Neuronal stem cell (in vitro differentiated cells): ENCODE results near the gene FREY1.
A peak's percentile ranks its signal among the peaks of the same experiment; 100 is the strongest.

Experiments used
- DNase-seq: peaks from one replicate; pipeline ENCODE4 v3.0.0-alpha.2; 2013; ENCODE audit warnings: low spot score
- H2AFZ ChIP-seq: one replicate; pipeline ENCODE4 v1.6.1; 2013; ENCODE audit warnings: mild to moderate bottlenecking, low read length, inconsistent platforms
- H2AK5ac ChIP-seq: 2 replicates; pipeline ENCODE4 v1.6.1; 2013; ENCODE audit warnings: low read depth, mild to moderate bottlenecking, inconsistent platforms, low read length, moderate library complexity, mixed read lengths
- H2BK120ac ChIP-seq: 2 replicates; pipeline ENCODE4 v1.6.1; 2013; ENCODE audit warnings: low read depth, mild to moderate bottlenecking, inconsistent platforms, low read length, moderate library complexity, mixed read lengths
- H2BK12ac ChIP-seq: one replicate; pipeline ENCODE4 v1.6.1; 2013; ENCODE audit warnings: low read length, inconsistent platforms
- H2BK15ac ChIP-seq: 2 replicates; pipeline ENCODE4 v1.6.1; 2013; ENCODE audit warnings: mild to moderate bottlenecking, low read length, inconsistent platforms, mixed read lengths
- H2BK5ac ChIP-seq: one replicate; pipeline ENCODE4 v1.6.1; 2013; ENCODE audit warnings: inconsistent platforms, mild to moderate bottlenecking, low read length, moderate library complexity
- H3K14ac ChIP-seq: one replicate; pipeline ENCODE4 v1.6.1; 2013; ENCODE audit warnings: low read length, inconsistent platforms
- H3K18ac ChIP-seq: 2 replicates; pipeline ENCODE4 v1.6.1; 2013; ENCODE audit warnings: low read length, inconsistent platforms
- H3K23ac ChIP-seq: 2 replicates; pipeline ENCODE4 v1.6.1; 2013; ENCODE audit warnings: low read depth, mild to moderate bottlenecking, mixed read lengths, low read length, inconsistent platforms; ENCODE audit not compliant: poor library complexity
- H3K27ac ChIP-seq: replicated peaks from 3 replicates; pipeline ENCODE4 v1.5.1; 2013; ENCODE audit warnings: low read length, inconsistent platforms
- H3K27me3 ChIP-seq, 3 experiments: 2 replicates each; pipeline ENCODE4 v1.6.1; 2013; ENCODE audit warnings: low read length in 3 of 3, mild to moderate bottlenecking in 2 of 3, inconsistent platforms in 1 of 3, low read depth in 1 of 3, mixed read lengths in 1 of 3, moderate library complexity in 1 of 3; ENCODE audit not compliant: control insufficient read depth in 3 of 3, insufficient read depth in 3 of 3
- H3K36me3 ChIP-seq, 2 donors: replicated peaks in 1 of 2; 2 replicates each; pipeline ENCODE4 v1.6.1; 2013; ENCODE audit warnings: low read length in 2 of 2; ENCODE audit not compliant: control insufficient read depth in 2 of 2, insufficient read depth in 2 of 2
- H3K4ac ChIP-seq: 2 replicates; pipeline ENCODE4 v1.6.1; 2013; ENCODE audit warnings: inconsistent platforms, mild to moderate bottlenecking, low read length, moderate library complexity
- H3K4me1 ChIP-seq, 2 donors: 1 replicate in 1 of 2; 2 replicates in 1 of 2; pipeline ENCODE4 v1.6.1; 2013; ENCODE audit warnings: low read length in 2 of 2, low read depth in 1 of 2; ENCODE audit not compliant: control insufficient read depth in 2 of 2, insufficient read depth in 1 of 2
- H3K4me2 ChIP-seq: one replicate; pipeline ENCODE4 v1.6.1; 2013; ENCODE audit warnings: mild to moderate bottlenecking, low read length, inconsistent platforms; ENCODE audit not compliant: insufficient read depth, poor library complexity, severe bottlenecking
- H3K4me3 ChIP-seq, 2 donors: 2 replicates each; pipeline ENCODE4 v1.5.1; 2013; ENCODE audit warnings: low read length in 2 of 2, mild to moderate bottlenecking in 2 of 2, inconsistent platforms in 1 of 2, moderate library complexity in 1 of 2
- H3K79me1 ChIP-seq: one replicate; pipeline ENCODE4 v1.6.1; 2013; ENCODE audit warnings: low read depth, mild to moderate bottlenecking, inconsistent platforms, low read length, moderate library complexity
- H3K9ac ChIP-seq: one replicate; pipeline ENCODE4 v1.6.1; 2013; ENCODE audit warnings: mild to moderate bottlenecking, low read depth, low read length, inconsistent platforms; ENCODE audit not compliant: poor library complexity
- H3K9me3 ChIP-seq, 2 donors: replicated peaks in 1 of 2; 2 replicates each; pipeline versions ENCODE3 to v1.6.1; 2013; ENCODE audit warnings: low read length in 2 of 2, mild to moderate bottlenecking in 2 of 2, inconsistent platforms in 1 of 2, low read depth in 1 of 2, mixed read lengths in 1 of 2, moderate library complexity in 1 of 2; ENCODE audit not compliant: control insufficient read depth in 2 of 2, insufficient read depth in 1 of 2
- H4K8ac ChIP-seq: one replicate; pipeline ENCODE4 v1.6.1; 2013; ENCODE audit warnings: low read depth, mild to moderate bottlenecking, inconsistent platforms, low read length, moderate library complexity
- H4K91ac ChIP-seq: one replicate; pipeline ENCODE4 v1.6.1; 2013; ENCODE audit warnings: low read length, low read depth, mild to moderate bottlenecking, inconsistent platforms; ENCODE audit not compliant: poor library complexity
- WGBS, 2 donors: extraction: QIAGEN DNeasy Blood & Tissue Kit; methylation state at CpG; one replicate each; pipeline ENCODE4 v1.1.7; 2013; ENCODE audit warnings: missing lambda C conversion rate in 2 of 2, mixed read lengths in 1 of 2; ENCODE audit not compliant: insufficient read length in 2 of 2, insufficient replicate concordance in 1 of 2; ENCODE audit errors: extremely low coverage in 2 of 2; 5-methylcytosine and 5-hydroxymethylcytosine counted together

Gene FREY1

DNA sequence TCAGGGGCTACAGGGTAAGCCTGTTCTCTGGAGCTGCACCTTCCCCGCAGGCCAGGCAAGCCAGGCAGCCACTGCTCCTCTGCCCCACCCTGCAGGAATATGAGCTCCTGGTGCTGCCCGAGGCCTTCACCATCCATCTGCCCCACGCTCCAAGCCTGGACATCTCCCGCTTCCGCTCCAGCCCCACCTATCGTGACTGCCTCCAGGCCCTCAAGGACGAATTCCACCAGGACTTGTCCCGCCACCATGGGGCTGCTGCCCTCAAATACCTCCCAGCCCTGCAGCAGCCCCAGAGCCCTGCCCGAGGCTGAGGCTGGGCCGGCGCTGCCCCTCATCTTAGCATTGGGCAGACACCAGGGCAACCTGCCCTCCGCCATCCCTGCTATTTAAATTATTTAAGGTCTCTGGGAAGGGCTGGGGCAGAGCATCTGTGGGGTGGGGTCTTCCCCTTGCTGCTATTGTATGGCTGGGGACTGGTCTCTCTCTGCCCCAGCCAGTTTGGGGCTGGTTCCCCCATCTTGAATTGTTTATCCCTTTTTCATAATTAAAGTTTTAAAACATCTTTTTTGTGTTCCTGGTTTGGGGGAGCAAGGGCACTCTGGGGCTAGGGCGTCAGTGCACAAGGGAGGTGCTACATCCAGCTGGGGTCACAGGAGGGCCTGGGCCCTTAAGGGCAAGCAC lies 21.6 kb upstream of the FREY1 start:
- H3K18ac ChIP-seq: peak overlapping the region; percentile 25
- H3K23ac ChIP-seq: no peak overlapping the region
- H2BK5ac ChIP-seq: peak overlapping the region; percentile 39
- no CpG with 5 or more reads among the region's 13 CpGs for WGBS, 2 donors
- no peaks in the 10 kb centered on the region for H3K4me1 ChIP-seq
- H2AK5ac ChIP-seq: peak overlapping the region; percentile 78
- no peak overlapping the region for H2BK15ac ChIP-seq
- H3K36me3 ChIP-seq: peaks cover 10 to 25% of the 10 kb centered on the region in 2 donors
- no peak overlapping the region for H3K9ac ChIP-seq
- DNase-seq: no peak
- H3K14ac ChIP-seq: no peak overlapping the region
- no peak overlapping the region for H2AFZ ChIP-seq
- H2BK12ac ChIP-seq: no peak overlapping the region
- peaks cover 0 to 2% of the 10 kb centered on the region in 2 donors for H3K9me3 ChIP-seq
- no peak overlapping the region for H3K4me3 ChIP-seq
- H3K27ac ChIP-seq: no peak overlapping the region
- H2BK120ac ChIP-seq: no peak overlapping the region
- H3K27me3 ChIP-seq: peaks cover 0 to 19% (median 3%) of the 10 kb centered on the region in 3 experiments
- peak overlapping the region; percentile 58 for H4K8ac ChIP-seq
- no peak overlapping the region for H3K4me2 ChIP-seq
- H4K91ac ChIP-seq: no peak overlapping the region
- H3K4ac ChIP-seq: no peak overlapping the region
- peaks cover 7% of the 10 kb centered on the region for H3K79me1 ChIP-seq

DNA sequence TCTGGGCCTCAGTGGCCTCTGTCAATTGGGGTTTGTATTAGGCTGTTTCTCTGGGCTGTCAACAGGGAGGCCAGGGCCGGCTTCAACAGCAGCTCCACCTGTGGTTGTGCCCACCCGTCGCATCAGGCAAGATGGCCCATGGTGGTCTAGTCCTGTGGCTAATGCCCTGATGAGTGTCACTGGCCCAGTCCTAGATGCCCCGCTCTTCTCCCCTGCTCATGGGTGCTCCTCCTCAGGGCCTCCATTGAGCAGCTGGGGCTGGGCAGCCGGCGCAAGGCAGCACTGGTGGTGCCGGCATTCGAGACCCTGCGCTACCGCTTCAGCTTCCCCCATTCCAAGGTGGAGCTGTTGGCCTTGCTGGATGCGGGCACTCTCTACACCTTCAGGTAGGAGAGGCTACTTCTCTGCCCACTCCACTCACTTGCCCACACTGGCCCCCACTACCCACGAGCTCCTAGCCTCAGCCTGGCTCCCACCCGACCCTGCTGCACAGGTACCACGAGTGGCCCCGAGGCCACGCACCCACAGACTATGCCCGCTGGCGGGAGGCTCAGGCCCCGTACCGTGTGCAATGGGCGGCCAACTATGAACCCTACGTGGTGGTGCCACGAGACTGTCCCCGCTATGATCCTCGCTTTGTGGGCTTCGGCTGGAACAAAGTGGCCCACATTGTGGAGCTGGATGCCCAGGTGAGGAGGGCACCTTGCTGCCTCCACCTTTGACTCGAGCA lies 20.8 kb upstream of the FREY1 start:
- no CpG with 5 or more reads among the region's 27 CpGs for WGBS, 2 donors
- Histone ChIP-seq H2BK12ac (peak overlapping the region; percentile 30), H3K27me3 (peaks cover 0 to 27% (median 10%) of the 10 kb centered on the region in 3 experiments), H3K18ac (peak overlapping the region; percentile 62), H3K36me3 (peaks cover 7 to 17% of the 10 kb centered on the region in 2 donors), H3K4me1 (no peaks in the 10 kb centered on the region), H2AFZ (no peak overlapping the region), H3K9me3 (peaks cover 0 to 2% of the 10 kb centered on the region in 2 donors), H3K79me1 (peaks cover 7% of the 10 kb centered on the region), H3K9ac (no peak overlapping the region), H4K8ac (peak overlapping the region; percentile 57), H2BK15ac (no peak overlapping the region), H2AK5ac (peak overlapping the region; percentile 75), H2BK5ac (peak overlapping the region; percentile 39), H3K23ac (peak overlapping the region; percentile 61), H3K27ac (no peak overlapping the region), H3K4me2 (no peak overlapping the region), H3K14ac (no peak overlapping the region), H3K4ac (no peak overlapping the region), H3K4me3 (no peak overlapping the region), H2BK120ac (no peak overlapping the region), H4K91ac (no peak overlapping the region)
- DNase-seq: no peak

- Histone ChIP-seq H3K27ac (no peak overlapping the region), H2BK12ac (no peak overlapping the region), H2BK120ac (no peak overlapping the region), H3K36me3 (peaks cover 6 to 11% of the 10 kb centered on the region in 2 donors), H3K9me3 (peaks cover 0 to 2% of the 10 kb centered on the region in 2 donors), H2BK15ac (no peak overlapping the region), H2AFZ (no peak overlapping the region), H4K8ac (no peak overlapping the region), H3K79me1 (peaks cover 7% of the 10 kb centered on the region), H3K4me3 (no peak overlapping the region), H3K18ac (no peak overlapping the region), H3K9ac (no peak overlapping the region), H3K23ac (peak overlapping the region; percentile 43), H3K4me2 (no peak overlapping the region), H2AK5ac (peak overlapping the region; percentile 75), H3K14ac (no peak overlapping the region), H3K4me1 (no peaks in the 10 kb centered on the region), H2BK5ac (no peak overlapping the region), H3K4ac (no peak overlapping the region), H3K27me3 (peaks cover 0 to 32% (median 13%) of the 10 kb centered on the region in 3 experiments), H4K91ac (peak overlapping the region; percentile 92)
- DNase-seq: no peak
- WGBS, 2 donors: no CpG with 5 or more reads among the region's 15 CpGs
Observed at GRCh38 chr11:45927332-45927683, 20.2 kb upstream of the FREY1 start.
